Measurements from ENCODE around the gene SLC24A3.

SLC24A3 gene

GRCh38 chr20:19384940-19385339, 172.5 kb downstream of the SLC24A3 start:
- H3K4me1 ChIP-seq (ENCODE audit: control insufficient read depth, insufficient read depth, low read length, poor library complexity, severe bottlenecking), result no peaks in the 10 kb centered on the region
- H3K36me3 ChIP-seq (ENCODE audit: control insufficient read depth, insufficient read depth, low read length), result no peaks in the 10 kb centered on the region
- H3K27ac ChIP-seq (ENCODE audit: low read depth, low read length, severe bottlenecking), result no peak overlapping the region
- no peaks in the 10 kb centered on the region for H3K9me3 ChIP-seq (ENCODE audit: control insufficient read depth, low read length)
- no peak overlapping the region for H3K4me3 ChIP-seq (ENCODE audit: extremely low read depth, insufficient read depth, low read length, poor library complexity, severe bottlenecking)

GRCh38 chr20:19387251-19387650, 174.8 kb downstream of the SLC24A3 start:
- Histone ChIP-seq H3K36me3 (ENCODE audit: control insufficient read depth, insufficient read depth, low read length) (no peaks in the 10 kb centered on the region), H3K4me1 (ENCODE audit: control insufficient read depth, insufficient read depth, low read length, poor library complexity, severe bottlenecking) (no peaks in the 10 kb centered on the region), H3K4me3 (ENCODE audit: extremely low read depth, insufficient read depth, low read length, poor library complexity, severe bottlenecking) (no peak overlapping the region), H3K27ac (ENCODE audit: low read depth, low read length, severe bottlenecking) (no peak overlapping the region), H3K9me3 (ENCODE audit: control insufficient read depth, low read length) (no peaks in the 10 kb centered on the region)

GRCh38 chr20:19392344-19393130, 180.1 kb downstream of the SLC24A3 start:
- no peak overlapping the region for H3K27ac ChIP-seq (ENCODE audit: low read depth, low read length, severe bottlenecking)
- H3K4me3 ChIP-seq (ENCODE audit: extremely low read depth, insufficient read depth, low read length, poor library complexity, severe bottlenecking), result no peak overlapping the region
- WGBS, 2 experiments (ENCODE audit: insufficient coverage in 2 of 2), result 100% methylated on average over 1 of the region's 2 CpGs
- no peaks in the 10 kb centered on the region for H3K4me1 ChIP-seq (ENCODE audit: control insufficient read depth, insufficient read depth, low read length, poor library complexity, severe bottlenecking)
- no peaks in the 10 kb centered on the region for H3K36me3 ChIP-seq (ENCODE audit: control insufficient read depth, insufficient read depth, low read length)
- no peaks in the 10 kb centered on the region for H3K9me3 ChIP-seq (ENCODE audit: control insufficient read depth, low read length)

GRCh38 chr20:19396460-19397081, 184.1 kb downstream of the SLC24A3 start:
- 94 to 100% methylated on average over 2 of the region's 3 CpGs for WGBS, 2 experiments (ENCODE audit: insufficient coverage in 2 of 2)

GRCh38 chr20:19397226-19397625, 184.8 kb downstream of the SLC24A3 start:
- Histone ChIP-seq H3K27ac (ENCODE audit: low read depth, low read length, severe bottlenecking) (no peak overlapping the region), H3K4me3 (ENCODE audit: extremely low read depth, insufficient read depth, low read length, poor library complexity, severe bottlenecking) (no peak overlapping the region), H3K4me1 (ENCODE audit: control insufficient read depth, insufficient read depth, low read length, poor library complexity, severe bottlenecking) (no peaks in the 10 kb centered on the region), H3K36me3 (ENCODE audit: control insufficient read depth, insufficient read depth, low read length) (no peaks in the 10 kb centered on the region), H3K9me3 (ENCODE audit: control insufficient read depth, low read length) (no peaks in the 10 kb centered on the region)
- WGBS, 2 experiments (ENCODE audit: insufficient coverage in 2 of 2), result no CpG with 5 or more reads among the region's 3 CpGs

More at GRCh38 chr20:19396460-19397081, 184.1 kb downstream of the SLC24A3 start:
- Histone ChIP-seq H3K27ac (ENCODE audit: low read depth, low read length, severe bottlenecking) (no peak overlapping the region), H3K4me1 (ENCODE audit: control insufficient read depth, insufficient read depth, low read length, poor library complexity, severe bottlenecking) (no peaks in the 10 kb centered on the region), H3K4me3 (ENCODE audit: extremely low read depth, insufficient read depth, low read length, poor library complexity, severe bottlenecking) (no peak overlapping the region), H3K9me3 (ENCODE audit: control insufficient read depth, low read length) (no peaks in the 10 kb centered on the region), H3K36me3 (ENCODE audit: control insufficient read depth, insufficient read depth, low read length) (no peaks in the 10 kb centered on the region)

GRCh38 chr20:19397666-19398065, 185.2 kb downstream of the SLC24A3 start:
- Histone ChIP-seq H3K4me1 (ENCODE audit: control insufficient read depth, insufficient read depth, low read length, poor library complexity, severe bottlenecking) (no peaks in the 10 kb centered on the region), H3K4me3 (ENCODE audit: extremely low read depth, insufficient read depth, low read length, poor library complexity, severe bottlenecking) (no peak overlapping the region), H3K36me3 (ENCODE audit: control insufficient read depth, insufficient read depth, low read length) (no peaks in the 10 kb centered on the region), H3K9me3 (ENCODE audit: control insufficient read depth, low read length) (no peaks in the 10 kb centered on the region), H3K27ac (ENCODE audit: low read depth, low read length, severe bottlenecking) (no peak overlapping the region)
- no CpG with 5 or more reads among the region's 1 CpG for WGBS, 2 experiments (ENCODE audit: insufficient coverage in 2 of 2)

GRCh38 chr20:19401096-19401495, 188.7 kb downstream of the SLC24A3 start:
- no peak overlapping the region for H3K27ac ChIP-seq (ENCODE audit: low read depth, low read length, severe bottlenecking)
- no peaks in the 10 kb centered on the region for H3K36me3 ChIP-seq (ENCODE audit: control insufficient read depth, insufficient read depth, low read length)
- peaks cover 11% of the 10 kb centered on the region for H3K4me1 ChIP-seq (ENCODE audit: control insufficient read depth, insufficient read depth, low read length, poor library complexity, severe bottlenecking)
- H3K9me3 ChIP-seq (ENCODE audit: control insufficient read depth, low read length), result no peaks in the 10 kb centered on the region
- no peak overlapping the region for H3K4me3 ChIP-seq (ENCODE audit: extremely low read depth, insufficient read depth, low read length, poor library complexity, severe bottlenecking)
- 0 to 71% methylated on average over 1 to 4 of the region's 4 CpGs for WGBS, 2 experiments (ENCODE audit: insufficient coverage in 2 of 2)

GRCh38 chr20:19403549-19403948, 191.1 kb downstream of the SLC24A3 start:
- no peak overlapping the region for H3K27ac ChIP-seq (ENCODE audit: low read depth, low read length, severe bottlenecking)
- WGBS, 2 experiments (ENCODE audit: insufficient coverage in 2 of 2), result 92 to 96% methylated on average over 4 of the region's 4 CpGs
- peaks cover 11% of the 10 kb centered on the region for H3K4me1 ChIP-seq (ENCODE audit: control insufficient read depth, insufficient read depth, low read length, poor library complexity, severe bottlenecking)
- no peaks in the 10 kb centered on the region for H3K36me3 ChIP-seq (ENCODE audit: control insufficient read depth, insufficient read depth, low read length)
- H3K9me3 ChIP-seq (ENCODE audit: control insufficient read depth, low read length), result no peaks in the 10 kb centered on the region
- H3K4me3 ChIP-seq (ENCODE audit: extremely low read depth, insufficient read depth, low read length, poor library complexity, severe bottlenecking), result no peak overlapping the region

GRCh38 chr20:19404826-19405225, 192.4 kb downstream of the SLC24A3 start:
- Histone ChIP-seq H3K4me3 (ENCODE audit: extremely low read depth, insufficient read depth, low read length, poor library complexity, severe bottlenecking) (no peak overlapping the region), H3K9me3 (ENCODE audit: control insufficient read depth, low read length) (no peaks in the 10 kb centered on the region), H3K27ac (ENCODE audit: low read depth, low read length, severe bottlenecking) (no peak overlapping the region), H3K36me3 (ENCODE audit: control insufficient read depth, insufficient read depth, low read length) (no peaks in the 10 kb centered on the region), H3K4me1 (ENCODE audit: control insufficient read depth, insufficient read depth, low read length, poor library complexity, severe bottlenecking) (peaks cover 15% of the 10 kb centered on the region)
- 83 to 100% methylated on average over 1 to 2 of the region's 3 CpGs for WGBS, 2 experiments (ENCODE audit: insufficient coverage in 2 of 2)

- peaks cover 15% of the 10 kb centered on the region for H3K4me1 ChIP-seq (ENCODE audit: control insufficient read depth, insufficient read depth, low read length, poor library complexity, severe bottlenecking)
- no peaks in the 10 kb centered on the region for H3K36me3 ChIP-seq (ENCODE audit: control insufficient read depth, insufficient read depth, low read length)
- no peak overlapping the region for H3K27ac ChIP-seq (ENCODE audit: low read depth, low read length, severe bottlenecking)
- H3K4me3 ChIP-seq (ENCODE audit: extremely low read depth, insufficient read depth, low read length, poor library complexity, severe bottlenecking), result no peak overlapping the region
- no CpG with 5 or more reads among the region's 3 CpGs for WGBS, 2 experiments (ENCODE audit: insufficient coverage in 2 of 2)
- H3K9me3 ChIP-seq (ENCODE audit: control insufficient read depth, low read length), result no peaks in the 10 kb centered on the region
Measured at GRCh38 chr20:19405958-19406357, 193.5 kb downstream of the SLC24A3 start.

GRCh38 chr20:19406381-19406780, 193.9 kb downstream of the SLC24A3 start:
- H3K36me3 ChIP-seq (ENCODE audit: control insufficient read depth, insufficient read depth, low read length), result no peaks in the 10 kb centered on the region

More at GRCh38 chr20:19406381-19406780, 193.9 kb downstream of the SLC24A3 start:
- 92 to 100% methylated on average over 2 of the region's 2 CpGs for WGBS, 2 experiments (ENCODE audit: insufficient coverage in 2 of 2)
- Histone ChIP-seq H3K4me1 (ENCODE audit: control insufficient read depth, insufficient read depth, low read length, poor library complexity, severe bottlenecking) (peaks cover 15% of the 10 kb centered on the region), H3K9me3 (ENCODE audit: control insufficient read depth, low read length) (no peaks in the 10 kb centered on the region), H3K27ac (ENCODE audit: low read depth, low read length, severe bottlenecking) (no peak overlapping the region), H3K4me3 (ENCODE audit: extremely low read depth, insufficient read depth, low read length, poor library complexity, severe bottlenecking) (no peak overlapping the region)

Measured in mesodermal cell (in vitro differentiated cells).